ENCODE results near the gene AHCTF1. TPM values are rescaled to one million over a fixed set of nuclear protein-coding genes. Genes with fewer than 3 reads are reported as not detected.

AHCTF1 gene
- total RNA-seq, 1 experiment from 2014 or later = 44.3 TPM

GRCh38 chr1:246934765-246935164, 3.0 kb upstream of the AHCTF1 start:
- no peak for DNase-seq
- no peak overlapping the region for H4K5ac ChIP-seq (ENCODE audit: insufficient read length, low read depth, low read length)
- no peak overlapping the region for H2BK20ac ChIP-seq (ENCODE audit: low read depth, low read length, poor library complexity, severe bottlenecking)
- no peak overlapping the region for H3K27ac ChIP-seq (ENCODE audit: insufficient read length, low read depth, low read length)
- H3K4ac ChIP-seq (ENCODE audit: low read depth, low read length) = no peak overlapping the region
- H3K27me3 Mint-ChIP-seq (ENCODE audit: low read depth) = no peaks in the 10 kb centered on the region
- WGBS (ENCODE audit: extremely low coverage, insufficient read length, low lambda C conversion rate) = no CpG with 5 or more reads among the region's 1 CpG
- no peak overlapping the region for H3T11ph ChIP-seq (ENCODE audit: low read length)
- H3K4me1 Mint-ChIP-seq = peaks cover 9 to 14% of the 10 kb centered on the region in 2 experiments
- no peak for TF ChIP-seq CTCF (conservative IDR thresholded peaks at IDR 0.05)
- no peaks in the 10 kb centered on the region for H3K9me3 ChIP-seq (ENCODE audit: control insufficient read depth, low read depth, low read length)
- peaks cover 0 to 3% of the 10 kb centered on the region in 2 experiments; a peak in 1 of 5 replicates for H3K9me3 Mint-ChIP-seq
- H3K9ac ChIP-seq (ENCODE audit: extremely low read depth, insufficient read length, low read length) = no peak overlapping the region
- H3K14ac ChIP-seq (ENCODE audit: insufficient read depth, low read length) = no peak overlapping the region
- no peaks in the 10 kb centered on the region for H3K23me2 ChIP-seq (ENCODE audit: insufficient read length, low read depth, low read length, poor library complexity, severe bottlenecking)
- no peak overlapping the region for H2BK5ac ChIP-seq (ENCODE audit: insufficient read length, low read length)
- no peaks in the 10 kb centered on the region for H3K4me1 ChIP-seq (ENCODE audit: insufficient read depth, low read length)
- H2AFZ ChIP-seq (ENCODE audit: low read length) = no peak overlapping the region
- peaks cover 10% of the 10 kb centered on the region; the same call in 1 of the 2 replicates for H3K79me2 ChIP-seq (ENCODE audit: insufficient read depth, low read length)
- H2AK5ac ChIP-seq (ENCODE audit: insufficient read length, low read length) = no peak overlapping the region
- H3K4me2 ChIP-seq (ENCODE audit: insufficient read depth, insufficient read length, low read length) = no peak overlapping the region
- H3K36me3 Mint-ChIP-seq (ENCODE audit: insufficient read depth in 1 of 3, low read depth in 3 of 3) = peaks cover 3 to 10% (median 8%) of the 10 kb centered on the region in 3 experiments; a peak in 6 of 7 replicates
- no peaks in the 10 kb centered on the region for H4K20me1 ChIP-seq (ENCODE audit: control insufficient read depth, insufficient read depth, insufficient read length)
- H3K56ac ChIP-seq (ENCODE audit: insufficient read length, low read depth, low read length) = no peak overlapping the region
- H2BK12ac ChIP-seq (ENCODE audit: insufficient read length, low read depth, low read length) = no peak overlapping the region
- no peak overlapping the region for H3K4me3 Mint-ChIP-seq
- H3K23ac ChIP-seq (ENCODE audit: insufficient read length, low read depth, low read length) = no peak overlapping the region
- H3K27me3 ChIP-seq (ENCODE audit: insufficient read depth, low read length) = no peaks in the 10 kb centered on the region
- no peak overlapping the region for H4K91ac ChIP-seq (ENCODE audit: insufficient read length, low read depth, low read length)
- H3K27ac Mint-ChIP-seq = peak overlapping the region in 2 of 3 experiments; percentile 34 to 63; a peak in 3 of 7 replicates
- no peak overlapping the region for H2BK15ac ChIP-seq (ENCODE audit: low read depth, low read length)
- H3K79me1 ChIP-seq (ENCODE audit: insufficient read depth, low read depth, low read length, poor library complexity, severe bottlenecking) = no peaks in the 10 kb centered on the region
- no peak overlapping the region for H3K18ac ChIP-seq (ENCODE audit: insufficient read length, low read depth, low read length)
- H4K8ac ChIP-seq (replicated peaks; ENCODE audit: insufficient read length, low read depth, low read length) = no peak overlapping the region
- no peak overlapping the region for H2BK120ac ChIP-seq (ENCODE audit: low read depth, low read length, poor library complexity, severe bottlenecking)

All from H9 (cell line).